Measurements from ENCODE around the gene STK35.
"Not testable (repeated sequence)": the region's sequence is repeated elsewhere in the genome, so short reads cannot be mapped to it uniquely, and the experiment has no call there.

Gene STK35

DNA sequence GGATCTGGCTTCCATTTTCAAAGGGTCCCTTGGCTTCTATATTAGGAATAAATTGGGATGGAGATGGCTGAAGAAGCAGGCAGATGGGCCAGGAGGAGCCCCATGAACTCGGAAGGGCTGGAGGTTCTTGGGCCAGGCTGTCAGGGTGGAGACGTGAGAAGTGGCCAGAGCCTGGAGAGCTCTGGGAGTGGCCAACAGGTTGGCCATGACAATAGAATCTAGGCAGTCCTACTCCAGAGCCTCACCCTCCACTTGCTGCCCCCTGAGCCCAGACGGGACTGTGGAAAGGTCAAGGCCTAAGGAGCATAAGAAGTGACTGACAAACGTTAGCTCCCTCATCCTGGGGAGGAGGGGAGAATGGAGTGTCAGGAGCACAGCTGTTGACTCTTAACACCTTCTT is 62.1 kb downstream of the STK35 start:
- no peak for FAIRE-seq

DNA sequence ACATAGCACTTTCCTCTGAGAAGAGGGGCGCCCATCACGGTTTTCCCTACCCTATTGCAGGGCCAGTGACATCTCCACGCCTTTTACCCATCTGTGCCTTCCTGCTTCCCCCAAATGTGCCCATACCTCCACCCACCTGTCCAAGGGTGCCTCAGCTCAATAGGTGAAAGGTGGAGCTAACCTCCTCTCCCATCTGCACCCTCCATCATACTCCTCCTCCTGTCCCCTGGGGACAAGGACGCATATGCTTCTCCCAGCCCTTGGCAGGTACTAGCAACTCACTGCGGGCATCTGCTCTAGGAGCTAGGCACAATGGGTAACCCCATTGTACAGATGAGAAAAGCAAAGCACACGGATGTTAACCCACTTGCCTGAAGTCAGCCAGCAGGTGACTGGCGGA is 62.8 kb downstream of the STK35 start:
- no peak for FAIRE-seq

DNA sequence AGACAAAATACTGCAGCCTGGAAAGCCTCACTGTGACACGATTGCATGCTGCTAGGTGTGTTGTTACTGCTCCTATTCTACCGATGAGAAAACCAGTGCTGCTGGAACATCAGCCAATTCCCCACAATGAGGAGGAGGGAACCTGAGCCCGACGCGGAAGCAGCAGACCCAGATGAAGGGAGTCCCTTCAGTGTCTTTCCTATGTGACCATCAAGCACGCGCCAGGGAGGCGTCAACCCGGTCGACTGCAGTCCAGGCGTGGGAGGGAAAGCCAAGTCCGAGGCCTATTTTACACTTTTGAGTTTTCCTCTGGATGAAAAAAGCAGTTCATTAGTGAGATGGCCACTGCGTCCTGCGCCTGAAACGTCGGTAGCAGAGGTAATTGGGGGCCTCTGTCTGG is 63.3 kb downstream of the STK35 start:
- no peak for FAIRE-seq

DNA sequence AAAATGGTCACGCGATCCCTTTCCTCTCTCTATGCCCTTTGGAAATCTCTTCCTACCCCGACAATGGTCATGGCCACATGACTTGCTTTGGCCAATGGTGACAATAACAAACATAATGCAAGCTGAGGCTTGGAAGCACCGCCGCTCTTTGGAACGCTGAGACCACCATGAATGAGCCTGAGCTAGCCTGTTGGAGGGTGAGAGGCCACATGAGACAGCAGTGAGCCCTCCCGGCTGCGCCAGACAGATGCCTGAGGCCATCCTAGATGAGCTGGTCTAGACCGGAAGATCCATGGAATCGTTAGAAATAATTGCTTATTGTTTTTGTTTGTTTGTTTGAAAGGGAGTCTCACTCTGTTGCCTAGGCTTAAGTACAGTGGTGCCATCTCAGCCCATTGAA is 64.2 kb downstream of the STK35 start:
- no peak for FAIRE-seq

DNA sequence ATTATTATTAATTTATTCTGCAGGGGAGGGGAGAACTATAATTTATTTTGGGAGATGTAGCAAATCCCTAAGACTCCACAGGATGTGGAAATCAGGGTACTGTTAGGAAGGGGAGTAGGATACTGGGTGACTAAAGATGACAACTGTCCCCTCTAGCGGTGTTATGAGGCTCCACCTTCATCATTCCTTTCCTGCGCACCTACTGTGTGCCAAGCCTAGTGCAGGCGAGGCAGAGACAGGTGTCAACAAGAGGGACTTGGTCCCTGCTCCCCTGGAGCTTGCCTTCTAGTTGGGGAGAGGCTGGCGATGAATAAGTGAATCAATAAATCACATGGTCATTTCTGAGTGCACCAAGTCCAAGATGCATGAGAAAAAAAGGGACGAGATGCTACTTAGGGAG is 65.5 kb downstream of the STK35 start:
- no peak for FAIRE-seq

DNA sequence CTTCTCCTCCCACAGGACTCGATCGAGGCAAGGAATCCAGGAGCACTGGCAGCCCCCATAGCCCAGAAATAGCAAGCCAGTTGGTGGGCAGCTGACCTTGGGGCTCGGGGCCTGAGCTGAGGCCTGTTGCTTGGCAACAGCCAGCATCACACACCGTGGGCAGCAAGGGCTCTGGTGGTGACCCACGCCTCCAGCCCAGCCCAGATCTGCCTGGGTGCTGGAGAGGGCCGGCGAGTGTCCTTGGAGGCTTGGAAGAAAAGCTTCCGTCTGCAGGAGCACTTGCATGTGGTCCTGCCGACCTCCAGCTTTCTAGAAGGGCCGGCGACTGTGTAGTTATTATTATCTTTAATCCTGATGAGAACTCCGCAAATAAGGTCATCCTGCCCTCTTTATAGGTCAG is 67.3 kb downstream of the STK35 start:
- no peak for FAIRE-seq

DNA sequence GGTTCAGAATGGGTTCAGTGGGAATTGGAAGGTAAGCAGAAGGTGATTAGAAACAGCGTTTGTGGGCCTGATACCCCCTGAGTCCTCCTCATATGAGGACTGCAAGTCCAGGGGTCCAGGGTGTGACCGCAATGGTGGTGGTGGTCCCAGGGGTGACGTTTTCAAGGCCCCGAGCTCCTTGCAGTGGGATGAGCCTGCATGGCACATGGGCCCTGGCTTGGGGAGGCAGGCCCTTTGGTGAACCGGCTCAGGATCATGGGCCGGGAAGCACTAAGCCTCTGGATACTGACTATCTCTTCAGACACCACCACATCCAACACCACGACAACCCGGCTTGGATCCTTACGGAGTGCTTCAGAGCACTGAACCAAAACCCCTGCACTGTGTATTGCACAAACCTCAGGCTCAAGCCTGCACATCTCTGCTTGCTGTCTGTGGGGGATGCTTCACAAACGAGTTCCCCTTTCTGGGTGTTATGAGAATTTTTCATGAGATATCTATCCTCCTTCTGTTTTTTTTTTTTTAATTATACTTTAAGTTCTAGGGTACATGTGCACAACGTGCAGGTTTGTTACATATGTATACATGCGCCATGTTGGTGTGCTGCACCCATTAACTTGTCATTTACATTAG is 67.9 kb downstream of the STK35 start:
- FAIRE-seq, result no peak

DNA sequence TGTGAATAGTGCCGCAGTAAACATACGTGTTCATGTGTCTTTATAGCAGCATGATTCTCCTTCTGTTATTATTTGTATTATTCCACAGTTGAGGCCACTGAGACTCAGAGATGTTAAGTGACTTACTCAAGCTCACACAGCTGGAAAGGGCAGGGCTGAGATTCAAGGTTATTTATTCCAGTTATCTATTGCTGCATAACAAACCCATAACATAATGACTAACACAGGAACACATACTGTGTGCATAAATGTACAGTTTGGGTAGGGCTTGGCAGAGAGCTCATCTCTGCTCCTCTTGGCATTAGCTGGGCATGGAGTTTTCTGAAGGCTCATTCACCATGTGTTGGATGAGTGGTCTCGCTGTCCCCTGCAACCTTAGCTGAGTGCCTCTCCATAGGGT is 68.8 kb downstream of the STK35 start:
- FAIRE-seq, result no peak

DNA sequence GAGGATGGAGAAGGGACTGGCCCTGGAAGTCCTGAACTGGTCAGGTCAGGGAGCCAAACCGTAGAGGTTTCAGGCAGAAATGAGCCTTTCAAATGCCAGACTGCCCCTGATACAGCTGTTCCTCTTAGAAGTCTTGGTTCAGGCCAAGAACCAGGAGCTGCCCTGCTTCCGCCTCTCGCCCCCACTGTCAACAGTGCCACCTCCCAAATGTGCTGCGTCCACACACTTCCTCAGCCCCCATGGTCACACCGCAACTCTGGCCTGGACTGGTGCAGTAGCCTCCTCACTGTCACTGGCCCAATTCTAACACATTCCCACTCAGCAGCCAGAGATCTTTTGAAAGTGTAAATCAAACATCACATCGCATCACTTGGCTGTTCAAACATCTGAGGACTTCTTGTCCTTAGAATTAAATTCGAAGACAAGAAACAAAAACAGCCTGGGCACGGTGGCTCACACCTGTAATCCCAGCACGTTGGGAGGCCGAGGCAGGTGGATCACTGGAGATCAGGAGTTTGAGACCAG is 69.7 kb downstream of the STK35 start:
- FAIRE-seq, result no peak

DNA sequence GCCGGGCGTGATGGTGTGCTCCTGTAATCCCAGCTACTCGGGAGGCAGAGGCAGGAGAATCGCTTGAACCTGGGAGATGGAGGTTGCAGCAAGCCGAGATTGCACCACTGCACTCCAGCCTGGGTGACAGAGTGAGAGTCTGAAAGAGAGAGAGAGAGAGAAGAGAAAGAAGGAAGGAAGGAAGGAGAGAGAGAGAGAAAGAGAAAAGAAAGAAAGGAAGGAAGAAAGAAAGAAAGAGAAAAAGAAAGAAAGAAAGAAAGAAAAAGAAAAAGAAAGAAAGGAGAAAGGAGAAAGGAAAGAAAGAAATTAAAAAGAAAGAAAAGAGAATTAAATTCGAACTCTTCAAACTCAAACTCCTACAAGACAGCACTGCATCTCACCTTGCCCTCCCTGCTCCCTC is 70.2 kb downstream of the STK35 start:
- FAIRE-seq, result not testable (repeated sequence)

DNA sequence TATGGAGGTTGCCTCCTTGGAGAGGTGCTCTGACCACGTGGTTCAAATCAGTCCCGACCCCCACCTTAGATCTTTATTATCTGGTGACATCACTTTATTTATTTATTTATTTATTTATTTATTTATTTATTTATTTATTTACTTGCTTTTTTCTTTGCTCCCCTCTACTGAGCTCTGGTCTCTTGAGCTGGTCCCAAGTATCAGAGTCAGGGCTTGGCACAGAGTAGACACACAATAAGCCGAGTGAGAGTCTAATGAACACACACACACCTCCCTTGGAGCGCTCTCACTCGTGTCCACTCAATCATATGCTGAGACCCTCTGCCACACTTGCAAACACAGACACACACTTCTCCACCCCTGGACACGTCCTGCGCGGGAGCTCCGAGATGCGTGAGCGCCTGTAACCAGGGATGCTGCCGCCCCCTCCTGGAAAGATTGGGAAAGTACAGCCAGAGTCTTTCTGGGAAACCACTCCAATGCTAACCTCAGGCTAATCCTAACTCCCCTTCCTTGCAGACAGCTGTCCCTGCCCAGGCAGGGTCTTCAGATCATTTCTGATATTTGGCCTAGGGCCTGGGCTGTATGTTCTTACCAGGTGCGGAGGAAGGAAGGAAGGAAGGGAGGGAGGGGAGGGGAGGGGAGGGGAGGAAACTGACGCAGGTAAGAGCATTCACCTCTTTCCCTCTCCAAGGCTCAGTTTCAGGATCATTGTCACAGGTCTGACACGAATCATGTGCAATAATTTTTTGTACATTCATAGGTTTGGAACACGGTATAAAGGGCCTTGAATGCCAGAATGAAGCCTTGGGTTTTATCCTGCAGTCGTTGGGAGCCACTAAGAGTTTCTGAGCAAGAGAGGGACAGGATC is 70.9 kb downstream of the STK35 start:
- FAIRE-seq, result no peak

DNA sequence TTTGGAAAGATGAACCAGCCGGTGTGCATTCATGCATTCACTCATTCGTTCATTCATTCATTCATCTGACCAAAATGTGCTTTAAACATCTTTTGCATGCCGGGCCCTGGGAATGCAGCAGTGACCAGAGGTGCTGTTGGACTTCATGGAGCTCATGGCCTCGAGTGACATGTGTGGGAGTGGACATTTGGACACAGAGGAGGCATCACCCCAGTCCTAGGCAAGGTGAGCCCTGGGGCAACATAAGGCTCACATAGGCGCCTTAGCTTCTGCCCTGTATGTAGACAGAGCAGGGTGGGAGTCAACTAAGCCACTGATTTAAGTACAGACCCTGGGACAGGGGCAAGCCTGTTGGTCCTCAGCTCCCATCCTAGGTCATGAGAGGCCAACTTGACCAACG is 71.6 kb downstream of the STK35 start:
- no peak for FAIRE-seq

DNA sequence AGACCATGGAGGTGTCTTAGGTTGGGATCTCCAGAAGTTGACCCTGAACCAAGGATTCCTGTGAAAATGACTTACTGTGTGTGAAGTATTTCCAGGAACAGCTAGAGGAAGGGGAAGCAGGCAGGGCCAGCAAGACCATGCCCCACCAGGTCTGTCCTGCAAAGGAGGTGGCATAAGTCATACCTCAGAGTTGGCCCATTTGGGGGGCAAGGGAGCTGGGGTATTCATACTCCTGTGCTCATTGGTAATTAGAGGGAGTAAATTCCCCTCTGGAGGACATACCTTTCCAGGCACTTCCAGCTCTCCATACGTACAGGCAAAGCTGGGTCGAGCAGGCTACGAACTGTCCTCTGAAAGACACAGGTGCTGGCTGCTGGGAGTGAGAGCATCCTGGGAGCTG is 72.4 kb downstream of the STK35 start:
- no peak for FAIRE-seq

DNA sequence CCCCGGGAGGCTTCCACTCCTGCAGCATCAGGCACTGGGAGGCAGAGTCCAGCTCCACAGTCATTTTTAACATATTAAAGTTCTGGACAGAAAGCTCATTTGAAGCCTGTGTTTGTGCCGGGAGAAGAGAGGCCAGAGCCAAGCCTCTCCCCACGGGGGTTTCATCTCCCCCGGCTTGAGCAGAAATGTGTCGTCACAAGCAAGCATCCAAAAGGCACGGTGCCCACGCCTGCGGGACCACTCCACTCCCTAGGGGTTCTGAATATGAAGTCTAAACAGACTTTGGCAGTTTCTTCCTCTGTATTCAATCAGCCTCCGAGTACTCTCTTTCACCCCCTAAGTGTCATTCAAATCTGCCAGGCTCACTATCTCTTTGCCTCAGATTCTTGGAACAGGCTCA is 75.3 kb downstream of the STK35 start:
- no peak for FAIRE-seq

DNA sequence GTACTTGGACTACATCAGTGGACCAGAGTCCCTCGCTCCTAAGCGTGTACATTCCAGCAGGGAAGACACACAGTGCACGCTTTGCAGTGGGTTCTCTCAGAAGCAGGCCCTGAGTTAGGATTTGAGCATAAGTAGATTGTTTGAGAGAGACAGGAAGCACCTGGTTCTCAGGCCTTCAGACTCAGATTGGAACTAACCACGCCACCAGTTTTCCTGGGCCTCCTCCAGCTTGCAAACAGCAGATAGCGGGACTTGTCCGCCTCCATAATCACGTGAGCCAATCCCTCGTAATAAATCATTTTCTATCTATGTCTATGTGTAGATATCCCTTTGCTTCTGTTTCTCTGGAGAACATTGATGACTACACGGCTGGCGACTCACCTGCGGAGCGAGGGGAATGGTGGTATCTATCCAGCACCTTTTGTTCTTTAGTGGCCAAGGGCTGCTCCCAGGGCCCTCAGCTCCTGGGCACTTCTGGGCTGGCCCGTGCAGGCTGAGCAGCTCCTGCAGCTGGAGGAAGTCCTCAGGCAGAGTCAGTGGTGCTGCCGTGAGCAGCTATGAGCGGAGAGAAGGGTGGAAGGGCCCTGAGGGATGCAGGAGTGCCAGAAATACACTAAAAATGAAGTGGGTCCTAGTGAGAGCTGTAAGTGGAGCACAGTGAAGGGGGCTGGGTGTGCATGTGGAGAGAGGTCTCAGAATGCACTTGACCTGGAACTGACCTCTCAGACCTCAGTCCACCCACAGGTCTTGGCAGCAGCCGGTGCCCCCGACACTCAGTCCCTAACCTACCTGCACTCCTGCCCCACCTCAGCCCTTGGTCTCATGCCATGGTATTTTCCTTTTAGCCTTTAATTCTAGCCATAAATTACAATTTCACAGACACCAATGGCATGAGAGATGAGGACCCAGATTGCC is 76.9 kb downstream of the STK35 start:
- no peak for FAIRE-seq

DNA sequence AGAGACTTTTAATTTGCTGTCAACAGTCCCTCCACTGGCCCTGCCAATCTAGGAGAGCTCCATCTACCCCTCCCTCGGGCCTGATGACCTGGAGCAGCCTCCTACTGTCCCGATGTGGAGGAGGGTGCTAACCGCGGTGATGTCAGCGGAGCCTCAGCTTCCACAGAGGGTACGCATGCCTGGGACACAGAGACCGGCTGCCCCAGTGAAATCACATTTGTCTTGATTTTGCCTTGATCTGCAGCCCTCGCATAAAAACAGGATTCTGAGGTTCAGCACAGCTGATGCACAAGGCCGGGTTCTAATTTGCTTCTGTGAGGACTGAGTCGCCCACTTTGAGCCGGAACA is 77.6 kb downstream of the STK35 start:
- FAIRE-seq, result no peak

DNA sequence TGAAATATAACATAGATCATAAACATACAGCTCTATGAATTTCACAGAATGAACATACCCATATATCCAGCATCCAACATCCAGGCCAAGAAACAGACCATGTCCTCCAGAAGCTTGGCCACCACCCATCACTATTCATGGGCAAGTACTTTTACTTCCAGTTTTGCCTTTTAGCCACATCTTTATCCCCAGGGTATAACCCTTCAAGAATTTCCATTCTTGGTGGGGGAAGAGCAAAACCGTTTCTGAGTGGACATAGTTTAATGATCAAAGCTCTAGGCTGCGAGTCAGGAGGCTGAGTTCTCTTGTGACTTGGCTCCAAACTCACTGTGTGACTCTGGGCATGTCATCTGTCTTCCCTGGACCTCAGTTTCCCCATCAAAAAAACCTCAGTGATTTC is 78.3 kb downstream of the STK35 start:
- FAIRE-seq, result no peak

DNA sequence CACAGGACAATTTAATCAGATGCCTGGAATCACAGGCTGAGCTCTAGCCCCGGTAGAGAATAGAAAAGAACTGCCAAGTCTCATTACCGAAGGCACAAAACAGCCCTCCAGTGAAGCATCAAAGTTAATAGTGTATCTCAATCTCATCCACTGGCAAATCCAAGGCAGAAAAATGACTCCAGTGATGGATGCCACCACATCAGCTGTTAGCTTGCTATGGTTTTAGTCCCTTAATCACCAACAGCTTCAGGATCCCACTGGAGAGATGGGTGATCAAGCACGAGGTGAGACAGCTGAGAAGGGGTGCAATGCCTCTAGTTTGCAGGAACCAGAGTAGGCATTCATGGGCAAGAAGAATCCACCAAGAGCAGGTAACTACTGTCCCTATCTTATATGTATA is 81.8 kb downstream of the STK35 start:
- FAIRE-seq, result no peak

DNA sequence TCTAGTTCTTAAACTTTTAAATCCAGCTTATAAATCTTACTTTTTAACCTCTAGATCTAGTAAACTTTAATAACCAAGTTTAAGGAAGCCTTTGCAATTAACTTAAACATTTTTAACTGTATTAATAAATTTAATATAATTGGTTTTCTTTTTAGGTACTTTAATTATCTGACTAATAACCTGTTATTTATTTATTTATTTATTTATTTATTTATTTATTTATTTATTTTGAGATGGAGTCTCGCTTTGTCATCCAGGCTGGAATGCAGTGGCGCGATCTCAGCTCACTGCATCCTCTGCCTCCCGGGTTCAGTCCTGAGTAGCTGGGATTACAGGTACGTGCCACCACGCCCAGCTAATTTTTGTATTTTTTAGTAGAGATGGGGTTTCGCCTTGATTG is 83.3 kb downstream of the STK35 start:
- FAIRE-seq, result peak; percentile 38

DNA sequence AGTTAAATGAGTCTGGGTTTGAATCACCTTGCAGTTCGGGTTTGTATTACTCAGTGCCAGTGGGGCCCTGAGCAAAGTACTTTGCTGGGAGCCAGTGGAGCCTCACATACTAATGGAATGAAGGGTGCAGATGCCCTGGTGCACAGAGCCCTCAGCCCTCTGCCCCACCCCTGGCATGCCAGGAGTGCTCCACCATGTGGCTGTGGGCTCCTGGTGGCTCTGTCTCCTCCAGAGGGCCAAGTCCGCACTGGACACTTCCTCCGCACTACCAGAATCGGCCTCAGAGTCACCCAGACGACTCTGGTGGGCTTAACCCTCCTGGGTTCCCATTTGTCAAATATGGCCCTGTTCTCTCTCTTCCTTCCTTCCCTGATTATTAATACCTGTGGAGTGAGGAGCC is 94.0 kb downstream of the STK35 start:
- no peak for FAIRE-seq

DNA sequence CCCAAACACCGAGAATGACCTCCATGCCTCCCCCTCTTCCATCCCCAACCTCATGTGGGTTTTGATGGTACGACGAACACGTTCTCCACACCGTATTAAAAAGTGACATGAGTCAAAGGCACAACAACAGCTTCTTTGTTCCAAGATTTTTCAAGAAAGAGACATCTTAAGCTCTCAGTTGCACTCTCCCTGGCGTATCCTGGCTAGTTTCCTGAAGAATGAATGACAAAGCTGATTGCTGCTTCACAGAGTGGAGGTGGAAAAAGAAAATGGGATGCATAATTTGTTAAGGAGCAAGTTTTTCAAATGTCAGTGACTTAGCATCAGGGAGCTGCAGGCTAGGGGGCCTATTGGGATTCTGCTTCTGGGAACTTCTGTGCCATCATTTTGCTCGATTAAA is 95.5 kb downstream of the STK35 start:
- FAIRE-seq, result no peak
